Measurements from ENCODE around the gene CRB2. TPM values are rescaled to one million over a fixed set of nuclear protein-coding genes. Genes with fewer than 3 reads are reported as not detected.

The CRB2 gene
- total and polyA plus RNA-seq, 2 of the 4 experiments (the other 2 are of a cell fraction), result not detected

- peak; percentile 26 for ATAC-seq (ENCODE audit: low read depth)
Observed at GRCh38 chr9:123400926-123401503, 45.0 kb downstream of the CRB2 start.

More at GRCh38 chr9:123400926-123401503, 45.0 kb downstream of the CRB2 start:
- dilution Hi-C loops (cut with HindIII; ENCODE audit: low sequenced_read_pairs, unreplicated experiment) (no loop called here), intact Hi-C loops (cut with micrococcal nuclease) (loop anchor here (10.0 kb wide), 1 partner anchor 234 kb away; no protein-coding TSS in a partner anchor), in situ Hi-C loops (cut with MboI; ENCODE audit: low sequenced_read_pairs) (loop anchor here (10.0 kb wide), 1 partner anchor 914 kb away; no protein-coding TSS in a partner anchor)
- Histone ChIP-seq H2AFZ (replicated peaks; ENCODE audit: low read length, poor library complexity) (no peak overlapping the region), H2BK5ac (ENCODE audit: low read depth, low read length, poor library complexity, severe bottlenecking) (no peak overlapping the region), H3K14ac (replicated peaks; ENCODE audit: low read depth, low read length) (no peak overlapping the region), H3K56ac (ENCODE audit: extremely low read depth, insufficient read depth, low read length) (no peak overlapping the region), H3K4me2 (ENCODE audit: low read depth, low read length) (no peak overlapping the region; the same call in 1 of the 2 replicates), H3K4me3 (ENCODE audit: insufficient read depth, low read depth, low read length) (no peak overlapping the region), H2AK5ac (ENCODE audit: low read depth, low read length) (no peak overlapping the region), H2BK20ac (ENCODE audit: low read depth, low read length) (no peak overlapping the region), H3K27ac (ENCODE audit: insufficient read depth, low read length) (no peak overlapping the region), H3K4ac (ENCODE audit: low read depth, low read length) (no peak overlapping the region), H3K4me1 (ENCODE audit: control insufficient read depth, insufficient read depth, low read length) (no peaks in the 10 kb centered on the region; the same call in 1 of the 2 replicates), H4K91ac (ENCODE audit: insufficient read depth, low read depth, low read length) (no peak overlapping the region), H4K8ac (ENCODE audit: low read depth in 2 of 2, low read length in 2 of 2) (no peak overlapping the region), H3K9me1 (ENCODE audit: insufficient read depth, low read length) (no peaks in the 10 kb centered on the region), H4K5ac (ENCODE audit: low read depth, low read length) (no peak overlapping the region), H3K9ac (ENCODE audit: low read depth, low read length) (no peak overlapping the region), H4K20me1 (ENCODE audit: insufficient read depth, low read length) (no peaks in the 10 kb centered on the region), H3K79me1 (ENCODE audit: low read depth in 1 of 2, low read length in 2 of 2) (no peaks in the 10 kb centered on the region), H3K18ac (ENCODE audit: low read depth, low read length) (no peak overlapping the region), H2AK9ac (replicated peaks; ENCODE audit: low read depth, low read length, poor library complexity) (no peak overlapping the region), H3K36me3 (ENCODE audit: control insufficient read depth, insufficient read depth, low read length) (no peaks in the 10 kb centered on the region), H2BK120ac (ENCODE audit: low read depth, low read length) (no peak overlapping the region), H3K27me3 (ENCODE audit: control insufficient read depth, insufficient read depth, low read length) (no peaks in the 10 kb centered on the region), H3K23ac (ENCODE audit: low read depth, low read length) (no peak overlapping the region), H2BK15ac (ENCODE audit: low read depth, low read length) (no peak overlapping the region), H3K9me3 (ENCODE audit: control insufficient read depth, insufficient read depth, low read length) (no peaks in the 10 kb centered on the region)
- POLR2A ChIA-PET (ENCODE audit: unreplicated experiment), result no interaction called here
- no peak for TF ChIP-seq POLR2A (IDR thresholded peaks at IDR 0.05; ENCODE audit: low read depth, low read length)
- TF ChIP-seq MAFK (IDR thresholded peaks at IDR 0.05; ENCODE audit: low read depth, low read length), result no peak
- no peak for TF ChIP-seq NFE2L2 (IDR thresholded peaks at IDR 0.05; ENCODE audit: low read depth, low read length)
- no peak for TF ChIP-seq FOS (IDR thresholded peaks at IDR 0.05; ENCODE audit: low read depth, low read length)
- no peak for TF ChIP-seq MXI1 (IDR thresholded peaks at IDR 0.05; ENCODE audit: borderline replicate concordance, low read depth, low read length)
- TF ChIP-seq MAZ (IDR thresholded peaks at IDR 0.05; ENCODE audit: borderline replicate concordance, low read depth, low read length), result no peak
- no peak for TF ChIP-seq SMC3 (IDR thresholded peaks at IDR 0.05; ENCODE audit: low read depth, low read length)
- TF ChIP-seq CHD1 (IDR thresholded peaks at IDR 0.05; ENCODE audit: low read depth, low read length), result no peak
- no peak for TF ChIP-seq RAD21 (IDR thresholded peaks at IDR 0.05; ENCODE audit: low read length)
- TF ChIP-seq BHLHE40 (IDR thresholded peaks at IDR 0.05; ENCODE audit: low read depth, low read length), result no peak
- CTCF ChIA-PET, result interaction anchor here (0.6 kb wide), 2 partner anchors 15 to 45 kb away, joined by 3 read pairs; no protein-coding TSS in a partner anchor
- no peak for DNase-seq
- no TSS peak for BruUV-seq (replicated peaks)
- WGBS, 2 experiments (ENCODE audit: extremely low coverage in 2 of 2, insufficient read length in 1 of 2), result 14% methylated on average over 1 of the region's 13 CpGs; no CpG with 5 or more reads in 1 of the 2 experiments

Data from IMR-90 (cell line).